EH (cell line): Measurements from ENCODE around the gene SLC17A9.

Experiments
- DNase-seq: peaks from one replicate; pipeline ENCODE4 v3.0.0-alpha.2; 2015; ENCODE audit warnings: low read depth

SLC17A9 gene

GRCh38 chr20:63017826-63018411, 65.4 kb downstream of the SLC17A9 start:
- no peak for DNase-seq
